Panc1 (cell line): ENCODE data around the gene AADACL2.

Experiments used
- POLR2AphosphoS5 ChIP-seq: IDR thresholded peaks from 2 replicates; pipeline ENCODE4 v1.6.1; 2012; ENCODE audit warnings: mild to moderate bottlenecking, low read depth, low read length, moderate library complexity
- SIN3A ChIP-seq: IDR thresholded peaks from 2 replicates; pipeline ENCODE4 v1.6.1; 2012; ENCODE audit warnings: low read depth, mild to moderate bottlenecking, low read length, moderate library complexity, borderline replicate concordance; ENCODE audit not compliant: insufficient read depth
- TCF7L2 ChIP-seq: IDR thresholded peaks from 2 replicates; pipeline ENCODE4 v1.6.1; 2011; ENCODE audit warnings: mild to moderate bottlenecking, low read depth, low read length, inconsistent platforms
- TF ChIP-seq, protein P1 (sequence below): fragments of 450-650 bp; IDR thresholded peaks from 2 replicates; pipeline ENCODE4 v1.5.1; 2017; ENCODE audit warnings: mild to moderate bottlenecking
- TF ChIP-seq, protein P2 (sequence below), 2 experiments: IDR thresholded peaks; 2 replicates each; pipeline ENCODE4 v1.6.1; 2011 to 2012; ENCODE audit warnings: low read depth in 2 of 2, control low read depth in 1 of 2, low read length in 1 of 2, mild to moderate bottlenecking in 1 of 2, moderate library complexity in 1 of 2; ENCODE audit not compliant: insufficient read depth in 1 of 2

GRCh38 chr3:151722856-151723255, 10.9 kb upstream of the AADACL2 start:
- TF ChIP-seq, protein P1, sequence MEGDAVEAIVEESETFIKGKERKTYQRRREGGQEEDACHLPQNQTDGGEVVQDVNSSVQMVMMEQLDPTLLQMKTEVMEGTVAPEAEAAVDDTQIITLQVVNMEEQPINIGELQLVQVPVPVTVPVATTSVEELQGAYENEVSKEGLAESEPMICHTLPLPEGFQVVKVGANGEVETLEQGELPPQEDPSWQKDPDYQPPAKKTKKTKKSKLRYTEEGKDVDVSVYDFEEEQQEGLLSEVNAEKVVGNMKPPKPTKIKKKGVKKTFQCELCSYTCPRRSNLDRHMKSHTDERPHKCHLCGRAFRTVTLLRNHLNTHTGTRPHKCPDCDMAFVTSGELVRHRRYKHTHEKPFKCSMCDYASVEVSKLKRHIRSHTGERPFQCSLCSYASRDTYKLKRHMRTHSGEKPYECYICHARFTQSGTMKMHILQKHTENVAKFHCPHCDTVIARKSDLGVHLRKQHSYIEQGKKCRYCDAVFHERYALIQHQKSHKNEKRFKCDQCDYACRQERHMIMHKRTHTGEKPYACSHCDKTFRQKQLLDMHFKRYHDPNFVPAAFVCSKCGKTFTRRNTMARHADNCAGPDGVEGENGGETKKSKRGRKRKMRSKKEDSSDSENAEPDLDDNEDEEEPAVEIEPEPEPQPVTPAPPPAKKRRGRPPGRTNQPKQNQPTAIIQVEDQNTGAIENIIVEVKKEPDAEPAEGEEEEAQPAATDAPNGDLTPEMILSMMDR = no peak
- TF ChIP-seq TCF7L2 = no peak
- TF ChIP-seq, protein P2, sequence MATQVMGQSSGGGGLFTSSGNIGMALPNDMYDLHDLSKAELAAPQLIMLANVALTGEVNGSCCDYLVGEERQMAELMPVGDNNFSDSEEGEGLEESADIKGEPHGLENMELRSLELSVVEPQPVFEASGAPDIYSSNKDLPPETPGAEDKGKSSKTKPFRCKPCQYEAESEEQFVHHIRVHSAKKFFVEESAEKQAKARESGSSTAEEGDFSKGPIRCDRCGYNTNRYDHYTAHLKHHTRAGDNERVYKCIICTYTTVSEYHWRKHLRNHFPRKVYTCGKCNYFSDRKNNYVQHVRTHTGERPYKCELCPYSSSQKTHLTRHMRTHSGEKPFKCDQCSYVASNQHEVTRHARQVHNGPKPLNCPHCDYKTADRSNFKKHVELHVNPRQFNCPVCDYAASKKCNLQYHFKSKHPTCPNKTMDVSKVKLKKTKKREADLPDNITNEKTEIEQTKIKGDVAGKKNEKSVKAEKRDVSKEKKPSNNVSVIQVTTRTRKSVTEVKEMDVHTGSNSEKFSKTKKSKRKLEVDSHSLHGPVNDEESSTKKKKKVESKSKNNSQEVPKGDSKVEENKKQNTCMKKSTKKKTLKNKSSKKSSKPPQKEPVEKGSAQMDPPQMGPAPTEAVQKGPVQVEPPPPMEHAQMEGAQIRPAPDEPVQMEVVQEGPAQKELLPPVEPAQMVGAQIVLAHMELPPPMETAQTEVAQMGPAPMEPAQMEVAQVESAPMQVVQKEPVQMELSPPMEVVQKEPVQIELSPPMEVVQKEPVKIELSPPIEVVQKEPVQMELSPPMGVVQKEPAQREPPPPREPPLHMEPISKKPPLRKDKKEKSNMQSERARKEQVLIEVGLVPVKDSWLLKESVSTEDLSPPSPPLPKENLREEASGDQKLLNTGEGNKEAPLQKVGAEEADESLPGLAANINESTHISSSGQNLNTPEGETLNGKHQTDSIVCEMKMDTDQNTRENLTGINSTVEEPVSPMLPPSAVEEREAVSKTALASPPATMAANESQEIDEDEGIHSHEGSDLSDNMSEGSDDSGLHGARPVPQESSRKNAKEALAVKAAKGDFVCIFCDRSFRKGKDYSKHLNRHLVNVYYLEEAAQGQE (IDR thresholded peaks at IDR 0.05; ENCODE audit: insufficient read depth in 1 of 2, low read depth in 2 of 2, low read length in 1 of 2) = no peak
- TF ChIP-seq POLR2AphosphoS5 = no peak
- no peak for TF ChIP-seq SIN3A
